NOMO-1 (cell line): ENCODE data around the gene PPFIA1.

Experiments used
- DNase-seq, 2 experiments: peaks; one replicate each; lab custom pipeline; 2025; ENCODE audit not compliant: unreplicated experiment in 2 of 2; lab: John Stamatoyannopoulos, UW

PPFIA1 gene

GRCh38 chr11:70270104-70270876 lies at the start of gene PPFIA1:
PPFIA1 (plus strand) TSS chr11:70270690; CDS start chr11:70272173, 1,483 bp downstream.
- peak; percentile 88 to 95 for DNase-seq

GRCh38 chr11:70220920-70221319 lies 49.6 kb upstream of the PPFIA1 start:
- DNase-seq: no peak

- DNase-seq: no peak
These were observed 44.8 kb upstream of the PPFIA1 start for GRCh38 chr11:70225681-70226177.

- no peak for DNase-seq
These were observed 44.3 kb upstream of the PPFIA1 start for GRCh38 chr11:70226183-70226582.

GRCh38 chr11:70226967-70227366 lies 43.5 kb upstream of the PPFIA1 start:
- DNase-seq: no peak

GRCh38 chr11:70229737-70230136 lies 40.8 kb upstream of the PPFIA1 start:
- no peak for DNase-seq

- DNase-seq: no peak
These were observed 40.2 kb upstream of the PPFIA1 start for GRCh38 chr11:70230151-70230839.

GRCh38 chr11:70230840-70231710 lies 39.4 kb upstream of the PPFIA1 start:
- DNase-seq: no peak

GRCh38 chr11:70233034-70233433 lies 37.5 kb upstream of the PPFIA1 start:
- DNase-seq: no peak

GRCh38 chr11:70233511-70233934 lies 37.0 kb upstream of the PPFIA1 start:
- no peak for DNase-seq

GRCh38 chr11:70233962-70234361 lies 36.5 kb upstream of the PPFIA1 start:
- no peak for DNase-seq

- DNase-seq: no peak
These were observed 30.2 kb upstream of the PPFIA1 start for GRCh38 chr11:70240337-70240736.

- no peak for DNase-seq
These were observed 28.8 kb upstream of the PPFIA1 start for GRCh38 chr11:70241709-70242108.

- DNase-seq: no peak
These were observed 27.6 kb upstream of the PPFIA1 start for GRCh38 chr11:70242885-70243284.

GRCh38 chr11:70243912-70244652 lies 26.4 kb upstream of the PPFIA1 start:
- DNase-seq: no peak

- no peak for DNase-seq
These were observed 25.8 kb upstream of the PPFIA1 start for GRCh38 chr11:70244698-70245097.

- no peak for DNase-seq
These were observed 24.3 kb upstream of the PPFIA1 start for GRCh38 chr11:70246196-70246595.

- DNase-seq: peak in 1 of 2 experiments; percentile 7
These were observed 23.3 kb upstream of the PPFIA1 start for GRCh38 chr11:70247042-70247709.

GRCh38 chr11:70247710-70248072 lies 22.8 kb upstream of the PPFIA1 start:
- no peak for DNase-seq
